HepG2 (cell line): ENCODE results near the gene GNGT2. TPM values are rescaled to one million over a fixed set of nuclear protein-coding genes. Genes with fewer than 3 reads are reported as not detected.

Experiments used
- NPAS2 ChIP-seq: sonication (generic); formaldehyde crosslinking; IDR thresholded peaks from 2 replicates; pipeline ENCODE4 v1.8.0; 2022; ENCODE audit warnings: mild to moderate bottlenecking, missing genetic modification reagents, borderline replicate concordance
- SRSF9 ChIP-seq: fragments of 200-400 bp; formaldehyde crosslinking; IDR thresholded peaks from 2 replicates; pipeline ENCODE4 v1.6.1; 2018; ENCODE audit warnings: borderline replicate concordance, mild to moderate bottlenecking, low read depth, low read length; ENCODE audit not compliant: insufficient read depth, poor library complexity, severe bottlenecking
- TGIF2 ChIP-seq: IDR thresholded peaks from 2 replicates; pipeline ENCODE4 v1.6.1; 2016; ENCODE audit warnings: control low read depth, missing compliant biosample characterization
- ZNF432 ChIP-seq: sonication (generic); formaldehyde crosslinking; IDR thresholded peaks from 2 replicates; pipeline ENCODE4 v1.5.0; 2020; ENCODE audit warnings: missing genetic modification reagents, mild to moderate bottlenecking, borderline replicate concordance
- ZNF510 ChIP-seq: sonication (generic); formaldehyde crosslinking; IDR thresholded peaks from 2 replicates; pipeline ENCODE4 v1.4.0; 2020; ENCODE audit warnings: low read depth, mild to moderate bottlenecking, missing genetic modification reagents
- ZNF572 ChIP-seq: sonication (generic); formaldehyde crosslinking; IDR thresholded peaks from 2 replicates; pipeline ENCODE4 v1.5.1; 2020; ENCODE audit warnings: mild to moderate bottlenecking, missing genetic modification reagents
- ZSCAN25 ChIP-seq: sonication (generic); formaldehyde crosslinking; IDR thresholded peaks from 2 replicates; pipeline ENCODE4 v1.8.0; 2022; ENCODE audit warnings: mild to moderate bottlenecking, missing genetic modification reagents
- polyA plus RNA-seq, 8 experiments: library from polyadenylated mRNA; depleted of rRNA in 3 of 8; stranded (reverse) in 7 of 8; unstranded in 1 of 8; fragments of >200 nt; fragmentation: Illumina TruSeq in 4 of 8; extraction: Trizol in 4 of 8; gene quantifications; 2 replicates each; pipeline versions ENCODE4 v1.2.1 to v1.2.3, GENCODE V29; 2011 to 2016; ENCODE audit warnings: low read depth in 4 of 8, missing spikeins in 1 of 8, mixed read lengths in 1 of 8; ENCODE audit not compliant: insufficient read depth in 1 of 8
- total RNA-seq, 5 experiments: library from RNA; depleted of rRNA; stranded (reverse); fragments of >200 nt; fragmentation: Illumina TruSeq; extraction: Trizol; gene quantifications; 2 replicates each; pipeline ENCODE4 v1.2.3, GENCODE V29; 2016; ENCODE audit warnings: low read depth in 1 of 5
- TF ChIP-seq, protein P1 (sequence below): sonication (generic); formaldehyde crosslinking; IDR thresholded peaks from 2 replicates; pipeline ENCODE4 v1.4.0; 2020; ENCODE audit warnings: missing genetic modification reagents, borderline replicate concordance
- TF ChIP-seq, protein P2 (sequence below): sonication (generic); formaldehyde crosslinking; IDR thresholded peaks from 2 replicates; pipeline ENCODE4 v1.8.1; 2023; ENCODE audit warnings: mild to moderate bottlenecking, missing genetic modification reagents
- TF ChIP-seq, protein P3 (sequence below), 2 experiments: sonication (generic) in 1 of 2; formaldehyde crosslinking in 1 of 2; IDR thresholded peaks; 2 replicates each; pipeline versions ENCODE4 v1.4.0 to v1.6.1; 2018 to 2020; ENCODE audit warnings: missing genetic modification reagents in 2 of 2, borderline replicate concordance in 1 of 2, low read depth in 1 of 2, mild to moderate bottlenecking in 1 of 2, missing biosample characterization in 1 of 2
- TF ChIP-seq, protein P4 (sequence below): sonication (generic); formaldehyde crosslinking; IDR thresholded peaks from 2 replicates; pipeline ENCODE4 v1.8.1; 2023; ENCODE audit warnings: mild to moderate bottlenecking, moderate library complexity, missing genetic modification reagents
- TF ChIP-seq, protein P5 (sequence below): sonication (generic); formaldehyde crosslinking; IDR thresholded peaks from 2 replicates; pipeline ENCODE4 v1.4.0; 2020; ENCODE audit warnings: mild to moderate bottlenecking, low read depth, missing genetic modification reagents
- TF ChIP-seq, protein P6 (sequence below): sonication (generic); formaldehyde crosslinking; IDR thresholded peaks from 2 replicates; pipeline ENCODE4 v1.5.1; 2020; ENCODE audit warnings: missing genetic modification reagents, mild to moderate bottlenecking, borderline replicate concordance

The GNGT2 gene
- total and polyA plus RNA-seq, 2 of the 13 experiments (the other 11 are each of a cell fraction or from before 2014, with no cell fraction given), result not detected

DNA sequence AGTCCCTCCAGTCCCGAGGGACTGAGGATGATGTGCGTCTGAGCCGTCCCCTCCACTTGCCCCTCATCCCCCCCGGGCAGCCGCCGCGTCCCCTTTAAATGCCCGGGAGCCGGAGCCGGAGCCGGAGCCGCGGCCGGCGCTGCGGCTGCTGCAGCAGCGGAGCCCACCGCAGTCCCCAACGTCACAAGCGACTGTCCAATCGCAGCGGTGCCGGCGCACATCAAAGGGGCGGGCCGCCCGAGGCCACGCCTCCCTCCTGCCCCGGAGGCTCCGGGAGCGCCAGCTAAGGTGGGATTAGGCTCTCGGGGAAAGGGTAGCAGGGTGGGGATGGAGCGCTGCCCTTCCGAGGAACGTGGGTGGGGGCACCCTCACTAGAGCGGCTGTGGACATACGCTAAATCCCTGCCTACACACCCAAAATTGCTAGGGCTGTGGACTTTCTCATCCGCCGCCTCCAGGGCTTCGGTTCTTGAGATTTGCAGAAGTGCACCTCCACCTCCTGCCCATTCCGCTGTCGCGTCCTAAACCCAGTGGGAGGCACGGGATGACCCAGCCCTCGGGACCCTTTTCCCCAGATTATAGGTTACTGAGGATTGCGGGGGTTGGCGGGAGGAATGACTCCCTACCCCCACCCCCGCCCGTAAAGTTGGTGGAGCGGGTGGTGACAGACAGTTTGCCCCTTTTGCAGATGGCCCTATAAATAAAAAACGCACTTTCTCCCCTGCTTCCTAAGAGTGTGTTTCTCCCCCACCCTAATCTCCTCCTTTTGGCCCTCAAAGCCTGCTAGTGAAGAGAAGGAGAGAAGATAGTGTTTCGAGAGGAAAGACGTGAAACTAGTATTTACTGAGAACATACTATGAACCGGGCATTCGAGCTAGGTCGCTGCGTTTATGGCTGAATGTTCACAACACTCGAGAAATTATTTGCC lies 20.5 kb upstream of the GNGT2 start, which contains the start of gene PHOSPHO1 (continued):
- TF ChIP-seq, protein P1, sequence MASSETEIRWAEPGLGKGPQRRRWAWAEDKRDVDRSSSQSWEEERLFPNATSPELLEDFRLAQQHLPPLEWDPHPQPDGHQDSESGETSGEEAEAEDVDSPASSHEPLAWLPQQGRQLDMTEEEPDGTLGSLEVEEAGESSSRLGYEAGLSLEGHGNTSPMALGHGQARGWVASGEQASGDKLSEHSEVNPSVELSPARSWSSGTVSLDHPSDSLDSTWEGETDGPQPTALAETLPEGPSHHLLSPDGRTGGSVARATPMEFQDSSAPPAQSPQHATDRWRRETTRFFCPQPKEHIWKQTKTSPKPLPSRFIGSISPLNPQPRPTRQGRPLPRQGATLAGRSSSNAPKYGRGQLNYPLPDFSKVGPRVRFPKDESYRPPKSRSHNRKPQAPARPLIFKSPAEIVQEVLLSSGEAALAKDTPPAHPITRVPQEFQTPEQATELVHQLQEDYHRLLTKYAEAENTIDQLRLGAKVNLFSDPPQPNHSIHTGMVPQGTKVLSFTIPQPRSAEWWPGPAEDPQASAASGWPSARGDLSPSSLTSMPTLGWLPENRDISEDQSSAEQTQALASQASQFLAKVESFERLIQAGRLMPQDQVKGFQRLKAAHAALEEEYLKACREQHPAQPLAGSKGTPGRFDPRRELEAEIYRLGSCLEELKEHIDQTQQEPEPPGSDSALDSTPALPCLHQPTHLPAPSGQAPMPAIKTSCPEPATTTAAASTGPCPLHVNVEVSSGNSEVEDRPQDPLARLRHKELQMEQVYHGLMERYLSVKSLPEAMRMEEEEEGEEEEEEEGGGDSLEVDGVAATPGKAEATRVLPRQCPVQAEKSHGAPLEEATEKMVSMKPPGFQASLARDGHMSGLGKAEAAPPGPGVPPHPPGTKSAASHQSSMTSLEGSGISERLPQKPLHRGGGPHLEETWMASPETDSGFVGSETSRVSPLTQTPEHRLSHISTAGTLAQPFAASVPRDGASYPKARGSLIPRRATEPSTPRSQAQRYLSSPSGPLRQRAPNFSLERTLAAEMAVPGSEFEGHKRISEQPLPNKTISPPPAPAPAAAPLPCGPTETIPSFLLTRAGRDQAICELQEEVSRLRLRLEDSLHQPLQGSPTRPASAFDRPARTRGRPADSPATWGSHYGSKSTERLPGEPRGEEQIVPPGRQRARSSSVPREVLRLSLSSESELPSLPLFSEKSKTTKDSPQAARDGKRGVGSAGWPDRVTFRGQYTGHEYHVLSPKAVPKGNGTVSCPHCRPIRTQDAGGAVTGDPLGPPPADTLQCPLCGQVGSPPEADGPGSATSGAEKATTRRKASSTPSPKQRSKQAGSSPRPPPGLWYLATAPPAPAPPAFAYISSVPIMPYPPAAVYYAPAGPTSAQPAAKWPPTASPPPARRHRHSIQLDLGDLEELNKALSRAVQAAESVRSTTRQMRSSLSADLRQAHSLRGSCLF, result no peak
- TF ChIP-seq TGIF2 (no peak), ZNF572 (CRISPR knock-in tag) (no peak), NPAS2 (CRISPR knock-in tag) (no peak), SRSF9 (no peak), ZNF432 (CRISPR knock-in tag) (no peak), ZNF510 (CRISPR knock-in tag) (no peak), ZSCAN25 (CRISPR knock-in tag) (peak; percentile 55; the same call in 1 of the 2 replicates)
- TF ChIP-seq, protein P2, sequence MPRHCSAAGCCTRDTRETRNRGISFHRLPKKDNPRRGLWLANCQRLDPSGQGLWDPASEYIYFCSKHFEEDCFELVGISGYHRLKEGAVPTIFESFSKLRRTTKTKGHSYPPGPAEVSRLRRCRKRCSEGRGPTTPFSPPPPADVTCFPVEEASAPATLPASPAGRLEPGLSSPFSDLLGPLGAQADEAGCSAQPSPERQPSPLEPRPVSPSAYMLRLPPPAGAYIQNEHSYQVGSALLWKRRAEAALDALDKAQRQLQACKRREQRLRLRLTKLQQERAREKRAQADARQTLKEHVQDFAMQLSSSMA (CRISPR knock-in tag), result no peak
- TF ChIP-seq, protein P3, sequence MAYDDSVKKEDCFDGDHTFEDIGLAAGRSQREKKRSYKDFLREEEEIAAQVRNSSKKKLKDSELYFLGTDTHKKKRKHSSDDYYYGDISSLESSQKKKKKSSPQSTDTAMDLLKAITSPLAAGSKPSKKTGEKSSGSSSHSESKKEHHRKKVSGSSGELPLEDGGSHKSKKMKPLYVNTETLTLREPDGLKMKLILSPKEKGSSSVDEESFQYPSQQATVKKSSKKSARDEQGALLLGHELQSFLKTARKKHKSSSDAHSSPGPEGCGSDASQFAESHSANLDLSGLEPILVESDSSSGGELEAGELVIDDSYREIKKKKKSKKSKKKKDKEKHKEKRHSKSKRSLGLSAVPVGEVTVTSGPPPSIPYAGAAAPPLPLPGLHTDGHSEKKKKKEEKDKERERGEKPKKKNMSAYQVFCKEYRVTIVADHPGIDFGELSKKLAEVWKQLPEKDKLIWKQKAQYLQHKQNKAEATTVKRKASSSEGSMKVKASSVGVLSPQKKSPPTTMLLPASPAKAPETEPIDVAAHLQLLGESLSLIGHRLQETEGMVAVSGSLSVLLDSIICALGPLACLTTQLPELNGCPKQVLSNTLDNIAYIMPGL (CRISPR knock-in tag; IDR thresholded peaks at IDR 0.05; ENCODE audit: borderline replicate concordance in 1 of 2, low read depth in 1 of 2), result no peak
- TF ChIP-seq, protein P4, sequence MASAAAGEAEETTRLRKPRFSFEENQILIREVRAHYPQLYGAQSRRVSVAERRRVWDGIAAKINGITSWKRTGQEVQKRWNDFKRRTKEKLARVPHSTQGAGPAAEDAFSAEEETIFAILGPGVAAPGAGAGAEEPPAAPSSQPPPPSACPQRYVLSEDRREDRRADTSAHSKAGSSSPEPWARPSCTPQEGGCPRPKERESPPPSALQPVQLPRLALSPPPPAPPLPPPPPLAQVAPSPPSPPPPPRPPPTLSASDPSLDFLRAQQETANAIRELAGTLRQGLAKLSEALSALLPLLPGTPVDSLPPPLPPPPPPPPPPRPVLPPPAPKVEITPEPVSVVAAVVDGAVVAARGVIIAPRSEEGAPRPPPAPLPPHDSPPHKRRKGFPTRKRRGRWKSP (CRISPR knock-in tag), result no peak
- TF ChIP-seq, protein P5, sequence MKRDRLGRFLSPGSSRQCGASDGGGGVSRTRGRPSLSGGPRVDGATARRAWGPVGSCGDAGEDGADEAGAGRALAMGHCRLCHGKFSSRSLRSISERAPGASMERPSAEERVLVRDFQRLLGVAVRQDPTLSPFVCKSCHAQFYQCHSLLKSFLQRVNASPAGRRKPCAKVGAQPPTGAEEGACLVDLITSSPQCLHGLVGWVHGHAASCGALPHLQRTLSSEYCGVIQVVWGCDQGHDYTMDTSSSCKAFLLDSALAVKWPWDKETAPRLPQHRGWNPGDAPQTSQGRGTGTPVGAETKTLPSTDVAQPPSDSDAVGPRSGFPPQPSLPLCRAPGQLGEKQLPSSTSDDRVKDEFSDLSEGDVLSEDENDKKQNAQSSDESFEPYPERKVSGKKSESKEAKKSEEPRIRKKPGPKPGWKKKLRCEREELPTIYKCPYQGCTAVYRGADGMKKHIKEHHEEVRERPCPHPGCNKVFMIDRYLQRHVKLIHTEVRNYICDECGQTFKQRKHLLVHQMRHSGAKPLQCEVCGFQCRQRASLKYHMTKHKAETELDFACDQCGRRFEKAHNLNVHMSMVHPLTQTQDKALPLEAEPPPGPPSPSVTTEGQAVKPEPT (CRISPR knock-in tag), result no peak
- TF ChIP-seq, protein P6, sequence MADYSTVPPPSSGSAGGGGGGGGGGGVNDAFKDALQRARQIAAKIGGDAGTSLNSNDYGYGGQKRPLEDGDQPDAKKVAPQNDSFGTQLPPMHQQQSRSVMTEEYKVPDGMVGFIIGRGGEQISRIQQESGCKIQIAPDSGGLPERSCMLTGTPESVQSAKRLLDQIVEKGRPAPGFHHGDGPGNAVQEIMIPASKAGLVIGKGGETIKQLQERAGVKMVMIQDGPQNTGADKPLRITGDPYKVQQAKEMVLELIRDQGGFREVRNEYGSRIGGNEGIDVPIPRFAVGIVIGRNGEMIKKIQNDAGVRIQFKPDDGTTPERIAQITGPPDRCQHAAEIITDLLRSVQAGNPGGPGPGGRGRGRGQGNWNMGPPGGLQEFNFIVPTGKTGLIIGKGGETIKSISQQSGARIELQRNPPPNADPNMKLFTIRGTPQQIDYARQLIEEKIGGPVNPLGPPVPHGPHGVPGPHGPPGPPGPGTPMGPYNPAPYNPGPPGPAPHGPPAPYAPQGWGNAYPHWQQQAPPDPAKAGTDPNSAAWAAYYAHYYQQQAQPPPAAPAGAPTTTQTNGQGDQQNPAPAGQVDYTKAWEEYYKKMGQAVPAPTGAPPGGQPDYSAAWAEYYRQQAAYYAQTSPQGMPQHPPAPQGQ (CRISPR knock-in tag), result no peak
